HepG2 (cell line): ENCODE measurements around the gene SYN1. TPM values are rescaled to one million over a fixed set of nuclear protein-coding genes. Genes with fewer than 3 reads are reported as not detected.

Experiments
- CBFB ChIP-seq: sonication (generic); formaldehyde crosslinking; IDR thresholded peaks from 2 replicates; pipeline ENCODE4 v1.4.0; 2020; ENCODE audit warnings: missing genetic modification reagents
- CREB1 ChIP-seq, 2 experiments: fragments of 450-650 bp in 1 of 2; IDR thresholded peaks; 2 replicates each; pipeline ENCODE4 v1.6.1; 2016 to 2017; ENCODE audit warnings: control low read depth in 1 of 2, mild to moderate bottlenecking in 1 of 2, missing compliant biosample characterization in 1 of 2, missing genetic modification characterization in 1 of 2
- EEA1 ChIP-seq: sonication (generic); formaldehyde crosslinking; IDR thresholded peaks from 2 replicates; pipeline ENCODE4 v1.5.1; 2020; ENCODE audit warnings: mild to moderate bottlenecking, missing genetic modification reagents, borderline replicate concordance
- ELF3 ChIP-seq: IDR thresholded peaks from 2 replicates; pipeline ENCODE4 v1.6.1; 2016; ENCODE audit warnings: missing genetic modification reagents, missing compliant biosample characterization
- HNRNPH1 ChIP-seq: fragments of 200-400 bp; formaldehyde crosslinking; optimal IDR thresholded peaks from 2 replicates; pipeline ENCODE3; 2017; ENCODE audit warnings: mild to moderate bottlenecking, low read depth, low read length
- KLF12 ChIP-seq: sonication (generic); formaldehyde crosslinking; IDR thresholded peaks from 2 replicates; pipeline ENCODE4 v1.4.0; 2020; ENCODE audit warnings: missing genetic modification reagents, borderline replicate concordance
- MATR3 ChIP-seq: sonication (generic); formaldehyde crosslinking; IDR thresholded peaks from 2 replicates; pipeline ENCODE4 v1.4.0; 2020; ENCODE audit warnings: missing genetic modification reagents
- MBNL3 ChIP-seq: fragments of 250-450 bp; sonication (Bioruptor Pico); conservative IDR thresholded peaks from 2 replicates; pipeline ENCODE4 v1.8.0; 2022; ENCODE audit warnings: mild to moderate bottlenecking, inconsistent platforms
- NPAS2 ChIP-seq: sonication (generic); formaldehyde crosslinking; IDR thresholded peaks from 2 replicates; pipeline ENCODE4 v1.8.0; 2022; ENCODE audit warnings: mild to moderate bottlenecking, missing genetic modification reagents, borderline replicate concordance
- POLR2AphosphoS2 ChIP-seq: IDR thresholded peaks from 2 replicates; pipeline ENCODE4 v1.6.1; 2011; ENCODE audit warnings: low read depth, low read length, improper control_type of control experiment
- RFX1 ChIP-seq: fragments of 450-650 bp; IDR thresholded peaks from 2 replicates; pipeline ENCODE4 v1.6.1; 2017
- RXRA ChIP-seq: sonication (generic); formaldehyde crosslinking; IDR thresholded peaks from 2 replicates; pipeline ENCODE4 v1.5.1; 2020; ENCODE audit warnings: missing genetic modification reagents
- SAP130 ChIP-seq: IDR thresholded peaks from 2 replicates; pipeline ENCODE4 v1.6.1; 2016; ENCODE audit warnings: low read depth
- ZNF274 ChIP-seq: sonication (generic); formaldehyde crosslinking; IDR thresholded peaks from 2 replicates; pipeline ENCODE4 v1.5.1; 2020; ENCODE audit warnings: mild to moderate bottlenecking, missing genetic modification reagents
- ZNF30 ChIP-seq: sonication (generic); formaldehyde crosslinking; IDR thresholded peaks from 2 replicates; pipeline ENCODE4 v1.5.0; 2020; ENCODE audit warnings: mild to moderate bottlenecking, missing genetic modification reagents
- ZNF33B ChIP-seq: sonication (generic); formaldehyde crosslinking; IDR thresholded peaks from 2 replicates; pipeline ENCODE4 v1.5.1; 2020; ENCODE audit warnings: mild to moderate bottlenecking, missing genetic modification reagents
- ZNF550 ChIP-seq: sonication (generic); formaldehyde crosslinking; IDR thresholded peaks from 2 replicates; pipeline ENCODE4 v1.4.0; 2020; ENCODE audit warnings: mild to moderate bottlenecking, missing genetic modification reagents, borderline replicate concordance
- polyA plus RNA-seq, 8 experiments: library from polyadenylated mRNA; depleted of rRNA in 3 of 8; stranded (reverse) in 7 of 8; unstranded in 1 of 8; fragments of >200 nt; fragmentation: Illumina TruSeq in 4 of 8; extraction: Trizol in 4 of 8; gene quantifications; 2 replicates each; pipeline versions ENCODE4 v1.2.1 to v1.2.3, GENCODE V29; 2011 to 2016; ENCODE audit warnings: low read depth in 4 of 8, missing spikeins in 1 of 8, mixed read lengths in 1 of 8; ENCODE audit not compliant: insufficient read depth in 1 of 8
- total RNA-seq, 5 experiments: library from RNA; depleted of rRNA; stranded (reverse); fragments of >200 nt; fragmentation: Illumina TruSeq; extraction: Trizol; gene quantifications; 2 replicates each; pipeline ENCODE4 v1.2.3, GENCODE V29; 2016; ENCODE audit warnings: low read depth in 1 of 5
- TF ChIP-seq, protein P1 (sequence below): sonication (generic); formaldehyde crosslinking; IDR thresholded peaks from 2 replicates; pipeline ENCODE4 v1.5.1; 2020; ENCODE audit warnings: mild to moderate bottlenecking, missing genetic modification reagents, moderate library complexity
- TF ChIP-seq, protein P2 (sequence below): sonication (generic); formaldehyde crosslinking; IDR thresholded peaks from 2 replicates; pipeline ENCODE4 v1.8.1; 2023; ENCODE audit warnings: mild to moderate bottlenecking, missing genetic modification reagents
- TF ChIP-seq, protein P3 (sequence below): sonication (generic); formaldehyde crosslinking; IDR thresholded peaks from 2 replicates; pipeline ENCODE4 v1.4.0; 2020; ENCODE audit warnings: missing genetic modification reagents, mild to moderate bottlenecking, borderline replicate concordance

Gene SYN1
- total and polyA plus RNA-seq, 2 of the 13 experiments (the other 11 are each of a cell fraction or from before 2014, with no cell fraction given), result not detected

DNA sequence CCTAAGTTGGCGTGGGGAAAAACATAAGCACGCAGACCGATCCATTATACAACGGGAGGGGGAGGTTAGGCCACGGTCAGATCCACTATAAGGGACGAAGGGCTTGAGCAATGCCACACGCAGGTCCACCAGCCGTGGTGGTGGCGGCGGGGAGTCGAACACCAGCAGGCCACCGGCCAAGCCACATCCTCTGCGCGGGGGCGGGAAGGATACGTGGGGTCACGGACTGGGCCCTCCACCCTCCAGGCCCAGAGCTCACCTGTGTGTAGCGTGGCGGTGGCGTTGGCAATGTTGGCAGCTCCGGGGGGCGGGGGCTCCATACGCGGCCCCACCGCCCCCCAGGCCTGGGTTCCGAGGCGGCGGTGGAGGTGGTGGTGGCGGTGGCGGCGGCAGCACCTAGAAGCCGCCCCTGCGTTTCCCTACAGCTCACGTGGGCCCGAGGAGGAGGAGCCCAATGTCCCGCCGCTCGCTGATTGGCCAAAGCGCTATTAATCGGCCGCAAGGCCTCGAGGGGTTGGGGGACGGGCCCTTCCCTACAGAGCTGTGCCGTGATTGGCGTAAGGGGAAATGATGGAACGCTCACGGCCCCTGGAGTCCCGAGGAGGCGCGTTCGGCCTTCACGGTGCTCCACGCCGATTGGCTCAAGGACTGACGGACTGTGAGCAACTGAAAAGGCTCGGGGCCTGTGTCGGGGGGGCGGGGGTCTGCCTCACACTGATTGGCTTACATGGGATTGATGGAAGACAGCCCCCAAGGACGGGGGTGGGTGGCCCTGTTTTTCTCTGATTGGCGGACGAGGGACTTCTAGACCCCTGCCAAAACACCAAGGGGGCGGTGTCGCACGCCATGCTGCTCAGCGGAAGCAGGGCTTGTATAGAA, 30.7 kb upstream of the SYN1 start, which contains the start of gene ELK1 (continued):
- TF ChIP-seq, protein P1, sequence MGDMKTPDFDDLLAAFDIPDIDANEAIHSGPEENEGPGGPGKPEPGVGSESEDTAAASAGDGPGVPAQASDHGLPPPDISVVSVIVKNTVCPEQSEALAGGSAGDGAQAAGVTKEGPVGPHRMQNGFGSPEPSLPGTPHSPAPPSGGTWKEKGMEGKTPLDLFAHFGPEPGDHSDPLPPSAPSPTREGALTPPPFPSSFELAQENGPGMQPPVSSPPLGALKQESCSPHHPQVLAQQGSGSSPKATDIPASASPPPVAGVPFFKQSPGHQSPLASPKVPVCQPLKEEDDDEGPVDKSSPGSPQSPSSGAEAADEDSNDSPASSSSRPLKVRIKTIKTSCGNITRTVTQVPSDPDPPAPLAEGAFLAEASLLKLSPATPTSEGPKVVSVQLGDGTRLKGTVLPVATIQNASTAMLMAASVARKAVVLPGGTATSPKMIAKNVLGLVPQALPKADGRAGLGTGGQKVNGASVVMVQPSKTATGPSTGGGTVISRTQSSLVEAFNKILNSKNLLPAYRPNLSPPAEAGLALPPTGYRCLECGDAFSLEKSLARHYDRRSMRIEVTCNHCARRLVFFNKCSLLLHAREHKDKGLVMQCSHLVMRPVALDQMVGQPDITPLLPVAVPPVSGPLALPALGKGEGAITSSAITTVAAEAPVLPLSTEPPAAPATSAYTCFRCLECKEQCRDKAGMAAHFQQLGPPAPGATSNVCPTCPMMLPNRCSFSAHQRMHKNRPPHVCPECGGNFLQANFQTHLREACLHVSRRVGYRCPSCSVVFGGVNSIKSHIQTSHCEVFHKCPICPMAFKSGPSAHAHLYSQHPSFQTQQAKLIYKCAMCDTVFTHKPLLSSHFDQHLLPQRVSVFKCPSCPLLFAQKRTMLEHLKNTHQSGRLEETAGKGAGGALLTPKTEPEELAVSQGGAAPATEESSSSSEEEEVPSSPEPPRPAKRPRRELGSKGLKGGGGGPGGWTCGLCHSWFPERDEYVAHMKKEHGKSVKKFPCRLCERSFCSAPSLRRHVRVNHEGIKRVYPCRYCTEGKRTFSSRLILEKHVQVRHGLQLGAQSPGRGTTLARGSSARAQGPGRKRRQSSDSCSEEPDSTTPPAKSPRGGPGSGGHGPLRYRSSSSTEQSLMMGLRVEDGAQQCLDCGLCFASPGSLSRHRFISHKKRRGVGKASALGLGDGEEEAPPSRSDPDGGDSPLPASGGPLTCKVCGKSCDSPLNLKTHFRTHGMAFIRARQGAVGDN, result peak; percentile 61
- TF ChIP-seq ZNF274 (CRISPR knock-in tag), result no peak
- no peak for TF ChIP-seq NPAS2 (CRISPR knock-in tag)
- TF ChIP-seq POLR2AphosphoS2, result no peak
- no peak for TF ChIP-seq CBFB (CRISPR knock-in tag)
- no peak for TF ChIP-seq MATR3
- TF ChIP-seq ZNF550 (CRISPR knock-in tag), result no peak
- TF ChIP-seq EEA1 (CRISPR knock-in tag), result no peak
- TF ChIP-seq, protein P2, sequence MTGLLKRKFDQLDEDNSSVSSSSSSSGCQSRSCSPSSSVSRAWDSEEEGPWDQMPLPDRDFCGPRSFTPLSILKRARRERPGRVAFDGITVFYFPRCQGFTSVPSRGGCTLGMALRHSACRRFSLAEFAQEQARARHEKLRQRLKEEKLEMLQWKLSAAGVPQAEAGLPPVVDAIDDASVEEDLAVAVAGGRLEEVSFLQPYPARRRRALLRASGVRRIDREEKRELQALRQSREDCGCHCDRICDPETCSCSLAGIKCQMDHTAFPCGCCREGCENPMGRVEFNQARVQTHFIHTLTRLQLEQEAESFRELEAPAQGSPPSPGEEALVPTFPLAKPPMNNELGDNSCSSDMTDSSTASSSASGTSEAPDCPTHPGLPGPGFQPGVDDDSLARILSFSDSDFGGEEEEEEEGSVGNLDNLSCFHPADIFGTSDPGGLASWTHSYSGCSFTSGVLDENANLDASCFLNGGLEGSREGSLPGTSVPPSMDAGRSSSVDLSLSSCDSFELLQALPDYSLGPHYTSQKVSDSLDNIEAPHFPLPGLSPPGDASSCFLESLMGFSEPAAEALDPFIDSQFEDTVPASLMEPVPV (CRISPR knock-in tag), result no peak
- no peak for TF ChIP-seq KLF12 (CRISPR knock-in tag)
- no peak for TF ChIP-seq RFX1
- TF ChIP-seq SAP130 (CRISPR knock-in tag), result peak; percentile 40; the same call in 1 of the 2 replicates
- TF ChIP-seq MBNL3 (CRISPR knock-in tag), result no peak
- no peak for TF ChIP-seq RXRA (CRISPR knock-in tag)
- no peak for TF ChIP-seq ELF3 (CRISPR knock-in tag)
- TF ChIP-seq HNRNPH1, result no peak
- no peak for TF ChIP-seq ZNF30
- TF ChIP-seq CREB1 (IDR thresholded peaks at IDR 0.05), result no peak
- peak; percentile 31; the same call in 1 of the 2 replicates for TF ChIP-seq CREB1 (CRISPR knock-in tag; IDR thresholded peaks at IDR 0.05)
- no peak for TF ChIP-seq ZNF33B
- TF ChIP-seq, protein P3, sequence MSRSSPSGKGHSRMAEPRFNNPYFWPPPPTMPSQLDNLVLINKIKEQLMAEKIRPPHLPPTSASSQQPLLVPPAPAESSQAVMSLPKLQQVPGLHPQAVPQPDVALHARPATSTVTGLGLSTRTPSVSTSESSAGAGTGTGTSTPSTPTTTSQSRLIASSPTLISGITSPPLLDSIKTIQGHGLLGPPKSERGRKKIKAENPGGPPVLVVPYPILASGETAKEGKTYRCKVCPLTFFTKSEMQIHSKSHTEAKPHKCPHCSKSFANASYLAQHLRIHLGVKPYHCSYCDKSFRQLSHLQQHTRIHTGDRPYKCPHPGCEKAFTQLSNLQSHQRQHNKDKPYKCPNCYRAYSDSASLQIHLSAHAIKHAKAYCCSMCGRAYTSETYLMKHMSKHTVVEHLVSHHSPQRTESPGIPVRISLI (CRISPR knock-in tag), result no peak
